Stimulated activated CD4-positive, alpha-beta T cell treated with anti-CD3 and anti-CD28 coated beads, TNF-alpha, amount 100 ng/mL, for 48 hours (primary cell): ENCODE results near the gene TMEM209.

Experiments
- DNase-seq, 3 donors: peaks; one replicate each; pipeline ENCODE4 v3.0.0-alpha.2; 2020; ENCODE audit warnings: low read depth in 3 of 3

Gene TMEM209

DNA sequence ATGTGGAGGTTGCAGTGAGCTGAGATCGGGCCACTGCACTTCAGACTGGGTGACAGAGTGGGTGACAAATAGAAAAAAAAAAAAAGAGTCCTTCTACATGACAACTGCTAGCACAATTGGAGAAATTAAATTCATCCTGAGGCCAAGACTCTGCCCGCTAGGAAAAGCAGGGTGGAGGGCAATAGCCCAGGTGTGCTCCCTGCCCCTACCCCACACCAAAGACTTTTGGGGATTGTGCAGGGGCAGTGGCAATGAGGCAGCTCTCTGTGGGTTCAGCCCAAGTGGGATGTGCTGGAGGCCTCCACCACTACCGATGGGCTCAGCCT is 61.3 kb downstream of the TMEM209 start:
- no peak for DNase-seq

DNA sequence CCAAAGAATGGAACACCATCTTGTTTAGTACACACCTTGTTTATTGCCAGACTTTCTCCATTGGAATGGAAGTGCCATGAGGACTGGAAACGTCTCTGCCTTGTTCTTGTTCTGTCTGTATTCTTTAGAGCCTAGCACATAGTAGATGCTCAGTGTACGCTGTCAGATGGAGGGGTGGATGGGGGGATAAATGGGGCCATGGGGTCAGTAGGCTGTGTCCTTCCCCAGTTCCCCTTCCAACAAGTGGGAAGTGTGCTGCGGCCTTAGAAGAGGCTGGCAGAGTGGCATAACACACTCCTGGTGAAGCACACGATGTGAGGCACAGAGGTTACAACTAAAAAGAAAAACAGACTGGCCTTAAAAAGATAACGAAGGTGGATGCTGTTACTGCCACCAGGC is 61.9 kb downstream of the TMEM209 start:
- no peak for DNase-seq

DNA sequence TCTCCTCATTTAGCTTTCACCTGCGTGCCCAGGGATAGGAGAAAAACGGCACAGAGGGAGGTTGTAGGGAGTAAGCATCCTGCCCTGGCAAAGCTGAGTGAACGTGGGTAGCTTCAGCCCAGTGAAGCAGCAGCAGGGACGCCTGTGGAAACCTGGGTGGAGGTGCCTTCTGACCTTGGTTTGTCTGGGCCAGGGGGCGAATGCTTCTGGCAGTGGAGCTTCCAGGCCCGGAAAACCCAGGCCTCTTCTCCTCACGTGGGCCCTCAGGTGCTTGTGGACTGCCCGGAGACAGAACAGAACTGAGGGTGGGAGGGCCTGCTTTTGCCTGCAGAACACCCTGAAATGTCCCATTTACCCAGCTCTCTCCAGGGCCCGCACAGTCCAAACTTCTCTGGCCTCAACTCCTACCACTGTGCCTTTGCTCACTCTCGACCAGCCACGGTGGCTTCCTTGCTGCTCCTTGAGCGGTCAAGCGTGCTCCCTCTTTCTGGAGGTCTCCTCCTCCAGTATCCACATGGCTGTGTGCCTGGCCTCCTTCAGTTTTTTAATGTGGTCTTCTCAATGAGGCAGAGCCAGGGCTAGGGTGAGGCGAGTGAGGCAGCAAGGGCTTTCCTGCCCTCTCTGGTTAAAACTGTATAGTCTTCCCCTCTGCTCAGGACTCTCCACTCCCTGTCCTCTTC is 62.4 kb downstream of the TMEM209 start:
- DNase-seq, result no peak

DNA sequence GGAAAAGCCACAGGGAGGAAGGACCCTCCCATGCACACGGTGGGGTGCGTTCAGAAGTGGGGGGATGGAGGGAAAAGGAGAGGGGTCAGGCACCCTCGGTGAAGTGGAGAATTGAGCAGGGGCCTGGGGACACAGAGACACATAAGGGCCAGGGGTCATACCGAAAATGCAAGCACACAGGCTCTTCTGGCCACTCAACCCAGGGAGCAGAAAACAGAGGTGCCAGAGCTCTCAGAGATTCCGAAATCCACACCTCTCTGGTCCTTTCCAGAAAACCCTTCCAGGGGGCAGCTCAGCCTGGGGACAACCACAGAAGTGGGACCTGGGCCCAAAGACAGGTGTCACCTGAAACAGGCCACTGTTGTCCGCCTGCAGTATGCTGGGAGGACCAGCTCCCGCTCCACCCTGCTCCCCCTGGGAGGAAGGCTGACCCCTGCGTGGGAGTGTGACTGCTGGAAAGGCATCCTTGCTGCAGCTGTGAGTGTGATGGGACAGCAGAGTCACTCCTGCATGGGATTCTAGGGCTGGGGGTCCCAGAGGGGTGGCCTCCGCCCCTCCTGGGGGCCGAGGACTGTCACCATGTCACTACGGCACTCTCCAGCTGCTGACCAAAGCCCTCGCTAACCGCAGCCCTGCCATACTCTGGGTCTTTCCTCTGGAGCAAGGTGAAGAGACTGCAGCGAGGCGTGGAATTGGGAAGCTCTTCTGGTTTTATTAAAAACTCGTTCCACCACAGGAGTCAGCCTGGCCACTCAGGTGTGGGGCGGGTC is 63.1 kb downstream of the TMEM209 start:
- no peak for DNase-seq

DNA sequence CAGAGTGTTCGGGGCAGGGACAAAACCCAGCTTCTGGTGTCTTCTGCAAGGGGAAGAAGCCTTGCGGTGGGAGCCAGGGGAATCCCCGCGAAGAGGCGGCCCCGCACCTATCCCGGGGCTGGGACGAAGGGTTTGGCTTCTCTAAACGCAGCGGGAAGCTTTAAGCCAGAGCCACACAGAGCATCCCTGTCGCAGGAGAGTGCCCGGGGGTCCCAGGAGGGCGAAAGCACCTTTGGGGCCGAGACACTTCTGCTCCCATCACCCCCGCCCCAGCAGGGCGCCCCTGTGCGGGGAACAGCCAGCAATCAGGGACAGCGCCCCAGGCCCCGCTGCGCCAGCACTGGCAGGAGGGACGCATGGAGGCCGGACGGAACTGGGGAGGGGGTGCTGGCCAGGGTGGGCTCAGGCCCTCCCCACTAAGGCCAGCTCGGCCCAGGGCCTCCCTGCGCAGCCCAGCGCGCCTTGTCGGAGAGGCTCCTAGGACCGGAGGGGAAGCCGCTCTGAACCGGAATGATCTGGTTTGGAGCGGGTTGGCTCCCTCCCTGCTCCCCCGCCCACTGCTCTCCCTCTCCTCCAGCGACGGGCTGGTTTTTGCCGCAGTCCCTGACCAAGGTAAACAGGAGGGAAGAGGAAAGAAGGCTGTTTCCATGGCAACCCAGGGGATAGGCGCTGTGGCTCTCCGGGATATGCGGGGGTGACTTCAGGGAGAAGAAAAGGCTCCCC is 63.9 kb downstream of the TMEM209 start:
- DNase-seq, result peak in 1 of 3 donors; percentile 40

DNA sequence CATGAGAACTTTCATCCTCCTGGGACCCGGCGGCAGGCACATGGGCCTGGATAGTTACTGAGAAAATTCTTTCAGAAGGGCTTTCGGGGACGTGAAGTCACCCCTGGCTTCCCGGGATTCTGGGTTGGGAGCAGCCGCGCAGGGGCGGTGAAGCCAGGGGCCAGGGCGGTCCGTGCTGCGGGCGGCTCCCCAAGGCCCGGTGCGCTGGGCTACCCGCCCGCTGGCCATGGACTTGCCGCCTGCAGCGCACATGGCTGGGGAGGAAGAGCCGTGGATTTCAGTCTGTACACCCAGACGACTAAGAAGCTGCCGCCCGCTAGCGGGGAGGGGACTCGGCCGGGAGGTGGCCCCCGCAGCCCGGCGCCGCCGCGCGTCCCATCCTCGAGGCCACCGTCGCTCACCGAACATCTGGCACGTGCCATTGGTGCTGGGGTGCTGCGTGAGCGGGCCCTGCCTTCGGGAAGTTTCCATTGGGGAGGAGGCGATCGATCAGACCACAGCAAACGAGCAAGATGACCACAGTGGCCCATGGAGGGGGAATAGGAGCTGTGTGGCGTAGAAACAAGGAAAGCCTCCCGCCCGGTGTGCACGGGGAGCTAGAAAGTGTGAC is 64.5 kb downstream of the TMEM209 start:
- DNase-seq, result no peak

DNA sequence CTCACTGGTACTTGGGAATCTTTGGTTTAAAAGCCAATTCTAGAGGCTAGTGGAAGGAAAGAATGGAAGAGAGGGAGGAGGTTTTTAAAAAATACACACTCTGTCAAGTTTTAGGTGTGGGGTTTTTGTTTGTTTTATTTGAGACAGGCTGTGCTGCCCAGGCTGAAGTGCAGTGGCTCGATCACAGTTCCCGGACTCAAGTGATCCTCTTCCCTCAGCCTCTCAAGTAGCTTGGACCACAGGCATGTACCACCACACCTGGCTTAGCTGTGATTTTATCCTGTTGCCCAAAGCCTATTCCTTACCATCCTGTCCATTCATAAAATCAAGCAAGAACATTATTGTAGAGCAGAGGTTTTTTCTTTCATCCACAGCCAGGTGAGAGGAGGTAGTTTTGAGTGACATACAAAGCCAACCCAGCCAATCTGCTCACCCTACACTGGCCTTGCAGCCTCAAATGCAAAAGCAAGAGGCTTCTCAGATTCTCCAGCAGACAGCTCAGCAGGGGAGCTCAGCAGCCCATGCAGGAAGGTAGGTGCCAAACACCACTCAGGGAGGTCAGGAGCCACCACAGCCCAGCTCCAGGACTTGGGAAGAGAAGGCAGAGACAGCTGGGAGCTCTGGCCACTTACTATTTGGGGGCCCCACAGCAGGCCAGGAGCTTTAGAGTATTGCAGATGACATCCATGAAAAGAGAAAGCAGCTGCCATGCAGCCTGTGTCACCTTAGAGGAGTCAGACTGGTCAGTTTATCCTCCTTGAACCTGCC is 65.8 kb downstream of the TMEM209 start:
- no peak for DNase-seq

DNA sequence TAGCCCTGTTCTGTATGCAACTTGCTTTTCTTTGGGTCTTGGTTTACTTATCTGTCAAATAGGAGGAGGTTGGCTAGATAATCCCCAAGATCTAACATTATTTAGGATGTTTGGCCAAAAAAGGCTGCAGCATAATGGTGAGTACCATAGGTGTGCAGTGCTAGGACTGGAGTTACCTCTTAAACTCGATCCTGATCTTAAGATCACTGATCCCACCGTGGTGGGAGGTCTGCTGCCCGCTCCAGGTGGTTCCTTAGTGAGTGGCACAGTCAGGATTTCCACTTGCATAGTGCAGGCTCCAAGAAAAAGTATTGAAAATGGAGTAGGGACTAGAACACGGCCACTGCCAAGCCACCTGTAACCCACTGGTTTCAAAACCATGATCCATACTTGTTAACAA is 68.0 kb downstream of the TMEM209 start:
- no peak for DNase-seq

DNA sequence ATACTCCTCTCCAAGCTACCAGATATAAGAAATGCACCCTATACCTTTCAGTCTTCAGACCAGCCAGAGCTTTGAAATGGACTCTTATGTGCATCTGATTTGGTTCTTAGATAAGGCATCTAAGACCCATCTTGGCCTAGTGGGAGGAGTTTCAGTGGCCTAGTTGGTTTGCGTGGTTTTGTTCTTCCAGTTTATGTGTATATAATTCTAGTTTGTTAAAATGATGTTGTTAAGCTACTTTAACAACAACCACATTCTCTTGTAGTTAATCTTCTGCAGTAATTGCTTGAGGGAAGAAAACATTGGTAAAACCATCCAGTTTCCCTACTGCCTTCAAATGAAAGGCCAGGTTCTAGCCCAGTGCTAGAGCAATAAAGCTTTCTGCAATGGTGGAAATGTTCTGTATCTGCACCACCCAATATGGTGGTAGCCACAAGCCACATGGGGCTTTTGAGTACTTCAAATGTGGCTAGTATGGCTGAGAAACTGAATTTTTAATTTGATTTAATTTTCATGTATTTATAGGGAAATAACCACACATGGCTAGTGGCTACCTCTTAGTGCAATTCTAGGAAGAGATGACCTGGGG is 68.5 kb downstream of the TMEM209 start:
- DNase-seq, result no peak

DNA sequence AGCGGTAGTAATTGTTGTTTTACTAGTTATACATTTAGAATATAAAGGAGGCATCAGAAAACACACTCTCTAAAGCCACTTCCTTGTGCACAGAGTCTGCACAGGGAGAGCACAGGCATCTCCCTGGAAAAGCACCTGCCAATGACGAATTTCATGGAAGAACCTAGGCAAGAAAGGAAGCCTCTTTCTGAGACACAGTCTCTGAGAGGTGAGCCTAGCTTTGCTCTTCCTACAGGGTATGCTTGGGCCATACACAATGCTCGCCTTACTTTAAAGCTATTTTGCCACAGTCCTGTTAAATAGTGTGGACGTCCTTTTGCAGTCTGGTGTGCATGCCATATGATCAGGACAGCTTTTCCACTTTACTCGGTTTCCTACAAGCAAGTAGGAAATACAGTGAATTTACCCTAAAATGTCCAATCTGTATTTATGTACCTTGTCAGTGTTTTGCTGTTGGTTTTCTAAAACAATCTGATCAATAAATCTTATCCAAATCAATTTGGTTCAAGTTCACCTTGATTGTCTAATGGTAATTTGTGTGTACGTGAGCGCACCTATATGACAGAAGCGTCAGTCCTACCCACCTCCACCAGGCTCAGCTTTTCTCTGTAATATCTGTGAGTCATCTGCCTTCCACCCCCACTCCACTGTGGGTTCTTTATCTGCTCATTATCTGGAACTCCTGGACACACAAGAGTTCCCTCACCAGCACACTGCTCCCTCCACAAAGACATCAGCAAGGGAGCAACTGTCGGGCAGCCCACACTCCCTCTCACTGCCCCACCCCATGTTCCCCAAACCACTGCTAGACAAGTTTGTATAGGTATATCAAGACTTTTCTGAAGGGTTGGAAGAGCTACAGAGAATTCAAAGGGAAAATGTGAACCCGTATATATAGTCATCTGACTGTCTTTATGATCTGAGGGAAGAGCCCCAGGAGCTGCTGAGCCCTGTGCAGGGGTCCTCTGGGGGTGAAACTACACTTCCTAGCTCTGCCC is 69.7 kb downstream of the TMEM209 start:
- no peak for DNase-seq

DNA sequence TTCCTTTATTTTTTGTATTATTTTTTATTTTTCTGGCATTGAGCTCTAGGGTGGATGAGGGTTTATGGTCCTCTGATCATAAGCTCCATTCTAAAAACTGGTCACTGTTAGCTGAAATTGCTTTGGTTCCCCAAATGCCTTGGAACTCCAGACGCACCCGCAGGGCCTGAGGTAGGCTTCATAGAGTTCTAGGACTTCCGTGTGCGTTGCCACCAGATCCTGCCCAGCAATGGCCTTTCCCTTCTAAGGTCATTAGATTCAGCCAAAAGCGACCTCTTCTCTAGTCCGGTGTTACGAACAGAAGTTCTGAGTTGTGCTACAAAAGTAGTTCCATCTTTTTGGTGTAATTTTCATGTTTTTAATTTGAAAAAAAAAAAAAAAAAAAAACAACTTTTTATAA is 70.5 kb downstream of the TMEM209 start:
- DNase-seq, result no peak

DNA sequence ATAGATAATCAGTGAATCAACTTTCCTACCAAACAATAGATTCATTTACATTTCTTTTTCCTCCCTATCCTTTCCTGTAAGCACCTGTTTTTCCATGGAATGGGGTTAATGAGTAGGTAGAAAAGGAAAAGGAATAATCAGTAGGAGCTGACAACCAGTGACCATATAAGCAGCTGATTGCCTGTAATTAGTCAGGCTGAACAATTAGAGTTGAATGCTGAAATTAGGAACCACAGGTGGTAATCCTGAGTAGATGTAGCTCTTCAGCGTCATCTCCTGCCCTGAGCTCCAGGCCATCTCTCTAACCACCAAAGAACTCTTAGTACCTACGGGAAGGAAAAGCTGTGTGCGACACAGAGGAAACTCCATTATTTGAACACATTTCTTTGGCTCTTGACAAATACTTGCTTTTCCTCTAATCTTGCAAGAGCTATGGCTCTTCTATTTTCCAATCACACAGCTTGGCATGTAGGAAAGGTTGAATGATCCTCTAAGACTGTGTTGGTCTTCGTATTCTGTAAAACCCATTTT is 71.0 kb downstream of the TMEM209 start:
- DNase-seq, result no peak

DNA sequence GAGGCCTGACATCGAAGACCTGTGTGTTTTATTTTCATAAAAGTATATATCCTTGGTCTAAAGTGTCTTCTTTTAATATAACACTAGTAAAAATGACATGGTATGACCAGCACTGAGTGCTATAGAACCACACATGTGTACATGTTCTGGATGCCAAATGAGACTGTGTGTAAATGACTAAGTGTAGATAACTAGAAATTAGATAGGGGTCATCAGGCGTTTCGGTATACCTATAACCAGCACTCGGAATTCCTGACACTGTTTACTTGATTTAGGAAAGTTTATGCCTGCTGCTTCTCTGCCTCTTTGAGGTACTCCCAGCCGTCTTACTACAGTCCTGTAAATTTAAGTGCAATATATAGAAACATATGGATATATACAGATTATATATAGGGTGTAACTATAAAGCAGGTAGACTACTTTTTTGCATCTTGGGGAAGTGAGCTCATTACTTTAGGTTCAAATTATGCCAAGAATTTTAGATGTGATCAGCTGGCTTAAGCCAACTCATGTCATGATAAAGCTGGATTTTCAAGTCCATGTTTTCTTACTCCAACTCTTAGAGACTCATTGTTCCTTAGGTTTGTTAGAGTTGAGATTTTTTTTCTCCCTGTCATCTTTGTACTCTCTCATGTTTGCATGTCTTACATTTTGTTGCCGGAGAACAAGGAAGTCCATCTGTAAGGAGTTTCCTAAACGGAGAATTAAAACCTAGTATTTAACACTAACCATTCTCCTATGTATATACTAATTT is 72.0 kb downstream of the TMEM209 start:
- no peak for DNase-seq

DNA sequence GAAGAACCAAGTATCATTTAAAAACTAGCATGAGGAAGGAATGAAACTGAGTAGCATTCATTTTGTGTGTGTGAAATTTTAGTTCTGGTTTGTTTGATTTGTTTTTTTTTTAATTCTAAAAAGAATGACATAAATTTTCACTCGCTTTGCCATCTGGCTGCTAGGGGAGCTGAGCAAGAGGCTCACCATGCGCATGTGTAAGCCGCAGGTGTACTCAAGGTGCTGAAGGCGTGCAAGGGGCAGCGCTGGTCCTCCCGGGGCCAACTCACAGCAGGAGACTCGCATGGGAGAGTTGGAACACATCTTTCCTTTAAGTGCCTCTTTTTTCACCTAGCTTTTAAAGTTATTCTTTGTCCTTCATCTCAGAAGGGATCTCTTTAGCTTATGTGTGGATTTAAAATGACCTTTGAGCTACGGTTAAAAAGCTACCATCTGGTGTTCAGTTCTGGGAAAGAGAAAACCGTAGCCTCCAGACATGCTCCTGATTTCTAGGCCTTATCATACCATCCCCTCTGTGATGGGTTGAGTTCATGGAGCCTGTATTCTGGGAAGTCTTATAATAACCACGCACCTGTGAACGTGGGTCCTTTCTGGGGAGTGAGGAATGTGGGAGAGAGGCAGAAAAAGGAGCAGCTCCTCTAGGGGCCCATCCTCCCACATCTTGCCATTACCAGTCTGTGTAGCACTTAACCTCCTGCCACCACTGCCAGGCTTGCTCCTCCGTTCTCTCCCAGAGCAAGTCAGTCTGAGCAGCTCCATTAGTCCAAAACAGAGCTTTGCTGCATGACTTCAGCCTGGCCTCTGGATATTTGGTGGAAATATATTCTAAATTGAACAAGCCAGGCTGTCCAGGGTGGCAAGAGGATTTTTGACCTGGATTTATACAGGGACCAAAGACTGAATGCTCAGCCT is 73.0 kb downstream of the TMEM209 start:
- no peak for DNase-seq

DNA sequence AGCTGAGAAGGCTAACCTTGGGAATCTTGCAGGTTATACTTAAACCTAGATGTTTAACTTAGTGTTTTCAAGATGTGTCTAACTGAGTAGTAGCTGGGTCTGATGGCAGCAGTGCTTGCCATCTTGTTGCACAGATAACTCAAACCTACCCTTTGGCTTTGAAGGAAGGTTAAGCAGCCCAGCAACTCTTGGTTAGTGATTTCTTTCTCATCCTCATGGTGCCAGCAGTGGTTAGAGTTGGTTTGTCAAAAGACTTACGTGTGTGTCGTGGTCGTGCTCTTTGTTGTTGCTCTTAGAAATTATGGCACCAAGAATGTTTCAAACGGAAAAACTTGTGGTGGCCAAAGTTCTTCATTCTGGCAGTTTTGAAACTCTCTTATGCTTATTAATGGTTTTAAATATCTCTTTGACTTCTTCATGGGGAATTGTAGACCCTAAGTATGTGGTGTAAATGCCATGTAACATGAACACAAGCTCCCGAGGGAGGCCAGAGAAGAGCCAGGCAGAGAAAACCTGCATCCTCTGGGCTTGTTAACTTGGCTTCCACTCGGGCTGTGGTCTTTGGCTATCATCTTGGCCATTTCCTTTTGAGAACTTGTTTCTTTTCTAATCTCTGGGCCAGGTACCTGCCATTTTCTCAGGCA is 73.9 kb downstream of the TMEM209 start:
- no peak for DNase-seq

DNA sequence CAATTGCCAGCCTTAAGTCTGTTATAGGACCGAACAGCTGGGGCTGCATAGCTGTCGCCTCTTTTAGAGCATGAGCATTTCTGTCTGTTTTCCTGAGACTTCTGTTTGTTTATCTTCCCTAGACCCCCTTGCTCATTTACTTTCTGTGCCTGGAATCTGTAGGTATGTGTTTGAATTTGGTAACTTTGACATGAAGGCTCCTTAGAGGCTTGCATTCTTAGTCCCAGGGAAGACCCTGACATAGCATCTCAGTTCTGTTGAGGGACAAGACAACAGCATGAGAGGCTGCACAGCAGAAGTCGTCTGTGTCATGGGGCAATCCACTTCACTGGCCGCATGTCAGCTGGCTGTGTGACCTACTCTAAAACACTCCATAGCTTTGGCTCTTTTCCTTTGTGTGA is 76.2 kb downstream of the TMEM209 start:
- no peak for DNase-seq

DNA sequence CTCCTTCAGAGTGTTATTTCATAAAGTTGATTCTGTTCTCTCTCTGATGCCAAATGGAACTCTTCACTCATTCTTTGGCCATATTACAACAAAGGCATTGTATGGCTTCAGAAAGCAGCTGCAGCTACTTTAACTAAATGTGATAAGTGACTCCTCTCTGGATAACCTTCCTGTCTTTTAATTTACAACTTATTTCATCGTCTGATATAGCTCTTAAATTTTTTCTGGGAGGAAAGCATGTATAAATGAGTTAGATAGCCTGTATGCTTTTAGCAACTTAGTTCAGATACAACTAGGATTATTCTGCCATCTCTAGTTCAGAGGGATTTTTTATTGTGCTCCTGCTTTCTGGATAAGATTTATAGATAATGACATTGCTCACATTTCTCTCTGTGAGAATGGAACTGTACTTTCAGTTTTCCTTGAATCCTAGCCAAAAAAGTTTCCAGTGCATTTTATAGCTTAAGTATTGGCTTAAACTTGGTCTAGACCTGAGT is 77.3 kb downstream of the TMEM209 start:
- no peak for DNase-seq
